Medulla oblongata (tissue), 1 donor: ENCODE data around the gene TTLL12.

Source experiments
- DNase-seq: peaks from one replicate; pipeline ENCODE4 v3.0.0-alpha.2; 2015; ENCODE audit errors: extremely low spot score

TTLL12 gene

DNA sequence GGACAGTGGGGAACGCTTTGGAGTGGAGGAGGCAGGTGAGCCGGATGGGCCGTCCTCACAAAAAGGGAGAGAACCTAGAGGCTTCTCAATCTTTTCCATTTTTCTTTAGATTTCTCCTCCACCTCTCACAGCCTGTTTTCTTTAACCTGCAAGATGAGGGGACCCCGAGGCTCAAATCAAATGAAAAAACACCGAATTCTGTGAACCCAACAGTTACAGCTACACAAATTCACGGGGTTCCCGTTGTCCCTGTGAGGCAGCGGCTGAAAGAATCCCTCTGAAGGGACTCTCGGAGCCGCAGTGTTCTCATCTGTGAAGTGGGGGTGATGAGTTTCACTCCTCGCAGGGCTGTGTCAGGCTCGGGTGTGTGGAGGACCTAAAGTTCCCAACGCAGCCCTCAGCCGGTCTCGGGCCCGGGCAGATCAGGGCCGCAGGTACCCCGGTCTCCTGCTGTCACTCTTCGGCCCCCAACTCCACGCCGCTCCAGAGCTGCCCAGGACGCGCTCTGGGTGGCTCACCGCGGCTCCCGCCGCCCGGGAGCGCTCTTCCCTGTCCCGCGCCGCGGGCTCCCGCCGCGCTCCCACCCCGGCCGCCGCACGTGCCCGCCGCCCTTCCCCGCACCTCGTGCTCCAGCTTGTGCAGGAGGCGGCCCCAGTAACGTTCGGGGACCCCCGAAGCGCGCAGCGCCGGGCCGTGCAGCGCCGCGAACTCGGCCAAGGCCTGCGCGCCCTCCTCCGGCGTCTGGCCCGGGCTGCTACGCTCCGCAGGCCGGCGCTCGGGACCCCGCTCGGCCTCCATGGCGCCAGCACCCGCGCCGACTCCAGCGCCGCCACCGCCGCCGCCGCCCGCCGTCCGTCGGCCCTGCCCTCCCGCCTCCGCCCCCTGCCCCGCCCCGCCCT lies at the start of gene TTLL12:
TTLL12 (minus strand) TSS at position 863 of the 899 bp plus-strand sequence; CDS start at position 798, 65 bp downstream.
- peak; percentile 21 for DNase-seq

GRCh38 chr22:43235445-43236409 lies 48.8 kb upstream of the TTLL12 start:
- no peak for DNase-seq

GRCh38 chr22:43234264-43234988 lies 47.5 kb upstream of the TTLL12 start:
- peak; percentile 4 for DNase-seq

DNA sequence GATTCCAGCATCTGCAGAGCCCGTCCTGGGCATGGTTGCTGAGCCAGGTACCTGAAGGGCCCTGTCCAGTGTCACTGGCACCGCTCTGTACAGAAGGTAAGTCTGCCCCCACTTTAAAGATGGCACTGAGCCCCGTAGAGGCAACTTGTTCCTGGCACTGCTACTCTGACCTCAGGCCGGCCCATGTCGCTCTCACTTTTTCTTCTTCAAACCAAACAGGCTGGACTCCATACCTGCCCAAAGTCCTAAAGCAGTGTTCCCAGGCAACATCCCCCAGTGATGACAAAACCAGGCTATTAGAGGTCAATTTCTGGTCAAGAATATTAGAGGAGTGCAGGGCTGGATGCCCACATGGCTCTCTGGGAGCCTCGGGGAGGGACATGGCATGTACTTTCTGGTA lies 46.6 kb upstream of the TTLL12 start:
- no peak for DNase-seq

- DNase-seq: no peak
Observed at GRCh38 chr22:43232445-43232844, 45.5 kb upstream of the TTLL12 start.

DNA sequence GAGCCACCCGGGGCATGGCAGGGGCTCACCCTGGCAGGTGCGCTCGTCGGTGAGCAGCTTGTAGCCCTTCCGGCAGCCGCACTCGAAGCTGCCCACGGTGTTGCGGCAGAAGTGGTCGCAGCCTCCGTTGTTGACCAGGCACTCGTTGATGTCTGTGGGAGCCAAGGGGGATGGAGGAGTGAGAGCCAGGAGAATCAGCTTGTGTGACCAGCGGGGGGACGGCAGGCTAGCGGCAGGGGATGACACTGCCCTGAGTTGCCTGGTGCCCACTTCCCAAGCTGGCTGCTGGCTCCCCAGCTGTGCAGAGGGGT lies 44.7 kb upstream of the TTLL12 start:
- no peak for DNase-seq

DNA sequence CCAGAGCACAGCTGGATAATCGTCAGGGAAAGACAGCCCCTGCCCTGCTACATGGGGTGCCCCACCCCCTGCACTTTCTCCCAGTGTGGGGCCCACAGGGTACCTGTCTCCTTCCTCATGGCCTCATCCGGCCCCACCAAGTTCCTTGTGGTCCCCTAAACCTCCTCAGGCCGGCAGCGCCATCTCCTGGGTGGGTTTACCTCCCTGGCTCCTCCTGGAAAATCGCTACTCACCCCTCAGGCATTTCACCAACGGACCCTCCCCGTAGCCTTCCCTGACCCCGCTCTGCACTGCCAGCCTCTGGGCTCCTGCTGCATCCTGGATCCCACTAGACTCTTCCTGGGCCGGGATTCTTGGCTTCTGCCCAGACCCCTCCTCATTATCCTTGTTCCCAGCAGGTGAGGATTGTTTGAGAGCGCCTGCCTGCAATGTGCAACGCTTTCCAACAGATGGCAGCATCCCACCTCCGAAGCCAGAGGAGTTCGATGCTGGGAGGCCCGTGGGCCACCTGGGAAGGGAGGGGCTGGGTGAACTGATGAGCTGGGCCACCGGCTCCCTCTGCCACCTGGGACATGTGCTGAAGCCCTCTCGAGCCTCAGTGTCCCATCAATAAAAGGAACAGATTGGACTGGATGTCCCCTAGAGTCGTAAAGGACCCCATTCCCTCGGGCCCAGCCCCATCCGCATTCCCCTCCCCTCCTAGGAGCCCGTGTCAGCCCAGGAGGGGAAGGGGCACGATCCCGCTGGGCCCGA lies 44.2 kb upstream of the TTLL12 start:
- DNase-seq: peak; percentile 40

DNA sequence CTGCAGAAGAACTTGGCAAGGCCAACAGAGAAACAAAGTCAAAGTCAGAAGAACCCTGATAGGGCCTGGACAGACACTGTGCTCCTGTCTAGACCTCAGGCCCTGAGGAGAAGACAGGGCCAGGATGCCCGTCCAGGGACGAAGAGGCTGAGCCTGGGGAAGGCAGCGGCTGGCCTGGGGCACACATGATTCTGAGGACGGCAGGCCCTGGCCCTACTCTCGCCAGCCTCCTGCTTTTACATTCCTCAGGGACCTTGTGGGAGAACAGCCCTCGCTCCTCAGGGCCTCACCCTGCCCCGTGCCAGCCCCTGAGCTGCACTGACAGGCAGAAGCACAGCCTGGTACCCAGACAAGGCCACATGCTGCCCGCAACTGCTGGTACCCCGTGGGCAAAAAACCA lies 43.6 kb upstream of the TTLL12 start:
- DNase-seq: no peak

- no peak for DNase-seq
Observed at GRCh38 chr22:43228863-43229262, 41.9 kb upstream of the TTLL12 start.

GRCh38 chr22:43228330-43228729 lies 41.4 kb upstream of the TTLL12 start:
- no peak for DNase-seq

DNA sequence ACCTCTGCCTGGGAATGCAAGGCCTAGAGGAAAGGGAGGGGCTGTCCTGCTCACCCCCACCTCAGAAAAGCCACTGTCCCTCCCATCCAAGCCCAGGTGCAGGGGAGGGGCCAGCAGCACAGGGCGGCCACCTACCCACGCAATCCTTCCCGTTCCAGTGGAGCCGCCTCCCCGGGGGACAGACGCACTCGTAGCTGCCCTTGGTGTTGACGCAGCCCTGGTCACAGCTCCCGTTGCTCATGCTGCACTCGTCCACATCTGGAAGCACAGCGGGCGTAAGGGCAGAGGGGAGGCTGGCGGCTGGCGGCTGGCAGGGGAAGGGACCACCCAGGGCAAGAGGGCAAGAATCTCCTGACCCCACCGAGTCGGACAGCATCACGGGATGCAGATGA lies 40.3 kb upstream of the TTLL12 start:
- DNase-seq: no peak

DNA sequence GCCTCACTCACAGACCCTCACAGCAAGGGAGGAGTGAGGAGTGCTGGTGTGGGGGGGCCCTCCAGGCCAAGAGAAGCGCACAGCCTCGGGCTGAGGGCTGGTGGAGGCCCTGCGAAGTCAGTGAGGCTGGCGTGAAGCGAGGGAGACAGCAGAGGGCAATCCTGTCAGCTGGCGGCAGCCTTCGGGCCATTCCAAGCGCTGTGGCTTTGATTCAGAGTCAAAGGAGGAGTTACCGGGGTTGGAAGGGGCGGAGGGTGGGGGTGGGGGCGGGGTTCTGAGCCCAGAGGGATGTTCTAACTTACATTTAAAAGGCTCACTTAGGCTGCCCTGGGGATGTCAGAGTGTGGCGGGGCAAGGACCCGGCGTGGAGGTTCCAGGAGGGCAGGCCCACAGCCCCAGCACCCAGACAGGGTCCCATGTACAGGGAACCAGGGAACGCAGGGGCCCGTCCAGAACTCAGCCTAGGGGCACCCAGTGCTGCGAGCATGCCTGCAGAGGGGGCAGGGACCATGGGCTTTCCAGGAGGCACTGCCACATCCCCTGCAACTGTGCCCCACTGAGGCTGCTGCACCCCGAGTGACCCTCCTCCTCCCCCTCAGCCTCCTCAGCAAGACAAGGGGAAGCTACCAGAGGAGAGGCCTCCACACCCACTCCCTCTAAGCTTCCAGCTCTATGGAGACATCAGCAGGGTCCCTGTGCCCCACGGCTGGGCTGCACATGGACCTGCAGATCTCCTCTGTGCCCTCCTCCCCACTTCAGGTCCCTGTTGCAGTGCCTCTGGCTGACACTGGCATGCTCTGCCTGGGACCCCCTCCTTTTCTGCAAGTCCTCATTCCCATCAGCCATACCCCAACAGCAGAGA lies 39.7 kb upstream of the TTLL12 start:
- no peak for DNase-seq

- no peak for DNase-seq
Observed at GRCh38 chr22:43225609-43226008, 38.7 kb upstream of the TTLL12 start.

- no peak for DNase-seq
Observed at GRCh38 chr22:43222987-43223386, 36.1 kb upstream of the TTLL12 start.

- DNase-seq: no peak
Observed at GRCh38 chr22:43222262-43222661, 35.3 kb upstream of the TTLL12 start.

DNA sequence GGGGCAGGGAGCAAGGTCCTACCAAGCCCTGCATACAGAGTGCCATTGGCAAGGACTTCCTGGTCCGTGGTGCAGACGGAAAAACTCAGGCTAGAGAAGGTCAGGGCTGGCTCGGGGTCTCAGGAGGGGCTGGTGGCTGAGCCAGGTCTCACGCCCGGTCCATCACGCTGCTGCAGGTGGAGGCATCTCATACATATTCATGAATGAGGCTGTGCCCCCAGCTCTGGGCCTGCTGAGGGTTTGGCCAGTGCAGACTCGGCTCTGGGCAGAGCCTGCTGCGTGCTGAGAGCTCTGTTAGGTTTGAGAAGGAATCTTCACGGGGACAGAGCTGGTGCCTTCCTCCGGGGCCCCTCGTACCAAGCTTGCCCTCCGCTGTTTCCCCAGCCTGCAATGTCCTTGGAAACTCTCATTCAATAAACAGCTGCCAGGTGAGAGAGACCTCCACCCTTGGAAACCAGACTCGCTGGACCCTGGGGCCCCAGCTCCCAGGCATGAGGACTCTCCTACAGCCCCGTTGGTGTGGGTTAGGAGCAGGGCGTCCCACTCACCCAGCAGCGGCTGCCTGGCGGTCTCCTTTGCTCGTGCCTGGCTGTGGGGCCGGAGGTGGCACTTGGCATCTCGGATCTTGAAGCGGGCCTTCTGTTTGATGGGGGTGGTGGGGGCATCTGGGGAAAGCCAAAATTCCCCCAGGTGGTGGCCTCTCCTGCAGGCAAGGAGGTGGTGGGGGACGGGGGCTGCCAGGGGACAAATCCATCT lies 33.9 kb upstream of the TTLL12 start:
- DNase-seq: no peak

DNA sequence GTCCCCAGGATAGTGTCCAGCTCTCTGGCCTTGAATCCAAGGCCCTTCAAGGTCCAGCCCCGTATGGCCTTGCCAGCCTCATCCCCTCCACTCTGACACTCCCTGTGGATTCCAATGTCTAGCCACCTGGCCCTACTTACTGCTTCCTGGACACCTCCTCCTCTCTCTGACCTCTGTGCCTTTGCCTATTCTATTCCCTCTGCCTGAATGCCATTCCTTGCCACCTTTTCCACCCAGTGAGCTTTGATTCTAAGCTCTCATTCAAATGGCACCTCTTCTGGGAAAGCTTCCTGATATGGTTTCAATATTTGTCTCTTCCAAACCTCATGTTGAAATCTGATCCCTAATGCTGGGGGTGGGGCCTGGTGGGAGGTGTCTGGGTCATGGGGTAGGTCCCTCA lies 31.9 kb upstream of the TTLL12 start:
- no peak for DNase-seq

GRCh38 chr22:43217285-43218030 lies 30.5 kb upstream of the TTLL12 start:
- DNase-seq: no peak

DNA sequence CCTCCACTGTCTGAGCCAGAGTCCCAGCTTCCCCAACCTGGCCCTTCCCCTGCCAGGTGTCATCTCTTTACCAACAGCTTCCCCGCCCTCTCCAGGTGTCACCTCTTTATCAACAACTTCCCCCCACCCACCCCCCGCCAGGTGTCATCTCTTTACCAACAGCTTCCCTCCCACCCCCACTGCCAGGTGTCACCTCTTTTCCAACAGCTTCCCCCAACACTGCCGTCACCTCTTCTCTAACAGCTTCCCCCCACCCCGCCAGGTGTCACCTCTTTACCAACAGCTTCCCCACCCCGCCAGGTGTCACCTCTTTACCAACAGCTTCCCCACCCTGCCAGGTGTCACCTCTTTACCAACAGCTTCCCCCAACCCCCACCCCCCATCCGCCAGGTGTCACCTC lies 29.8 kb upstream of the TTLL12 start:
- no peak for DNase-seq
